GM23248 (cell line): ENCODE data around the gene MDGA2. TPM values are rescaled to one million over a fixed set of nuclear protein-coding genes. Genes with fewer than 3 reads are reported as not detected.

Experiments used
- DNase-seq: peaks from one replicate; pipeline ENCODE4 v3.0.0-alpha.2; 2015
- H2AFZ ChIP-seq: fragments of 200-600 bp; sonication (generic); 2 replicates; pipeline ENCODE4 v1.6.1; 2016; ENCODE audit warnings: antibody characterized with exemption
- H3F3A ChIP-seq: fragments of 200-600 bp; sonication (generic); 2 replicates; pipeline ENCODE4 v1.6.1; 2016; ENCODE audit warnings: mild to moderate bottlenecking, antibody characterized with exemption, mixed run types; ENCODE audit not compliant: insufficient read depth
- H3K27ac ChIP-seq: fragments of 200-600 bp; sonication (generic); 2 replicates; pipeline ENCODE4 v1.5.1; 2016; ENCODE audit warnings: mild to moderate bottlenecking
- H3K27me3 ChIP-seq: fragments of 200-600 bp; sonication (generic); replicated peaks from 2 replicates; pipeline ENCODE4 v1.6.1; 2016; ENCODE audit warnings: mild to moderate bottlenecking; ENCODE audit not compliant: insufficient read depth
- H3K36me3 ChIP-seq: fragments of 200-600 bp; sonication (generic); 2 replicates; pipeline ENCODE4 v1.6.1; 2016; ENCODE audit warnings: low read depth, mild to moderate bottlenecking
- H3K4me1 ChIP-seq: fragments of 200-600 bp; sonication (generic); 2 replicates; pipeline ENCODE4 v1.6.1; 2016; ENCODE audit warnings: mild to moderate bottlenecking; ENCODE audit not compliant: insufficient read depth
- H3K4me2 ChIP-seq: fragments of 200-600 bp; sonication (generic); one replicate; pipeline ENCODE4 v1.6.1; 2016; ENCODE audit warnings: mild to moderate bottlenecking; ENCODE audit not compliant: unreplicated experiment
- H3K4me3 ChIP-seq: fragments of 200-600 bp; sonication (generic); 2 replicates; pipeline ENCODE4 v1.5.1; 2016; ENCODE audit warnings: mild to moderate bottlenecking
- H3K79me2 ChIP-seq: fragments of 200-600 bp; sonication (generic); 2 replicates; pipeline ENCODE4 v1.6.1; 2016; ENCODE audit warnings: mild to moderate bottlenecking; ENCODE audit not compliant: insufficient read depth
- H3K9ac ChIP-seq: fragments of 200-600 bp; sonication (generic); 2 replicates; pipeline ENCODE4 v1.6.1; 2016; ENCODE audit warnings: mild to moderate bottlenecking
- H3K9me2 ChIP-seq: fragments of 200-600 bp; sonication (generic); 2 replicates; pipeline ENCODE4 v1.6.1; 2016; ENCODE audit warnings: mixed run types, mild to moderate bottlenecking, moderate library complexity; ENCODE audit not compliant: insufficient read depth
- H3K9me3 ChIP-seq: fragments of 200-600 bp; sonication (generic); one replicate; pipeline ENCODE4 v1.6.1; 2017; ENCODE audit warnings: low read depth
- H4K20me1 ChIP-seq: fragments of 200-600 bp; sonication (generic); 2 replicates; pipeline ENCODE4 v1.6.0; 2016; ENCODE audit not compliant: insufficient read depth
- EZH2 ChIP-seq: fragments of 200-600 bp; sonication (generic); IDR thresholded peaks from 2 replicates; pipeline ENCODE4 v1.6.1; 2018; ENCODE audit warnings: antibody characterized with exemption, mild to moderate bottlenecking; ENCODE audit not compliant: insufficient read depth, poor library complexity, severe bottlenecking
- EZH2phosphoT487 ChIP-seq: fragments of 200-600 bp; sonication (generic); IDR thresholded peaks from 2 replicates; pipeline ENCODE4 v1.6.1; 2018; ENCODE audit warnings: antibody characterized with exemption, moderate library complexity, mild to moderate bottlenecking, low read depth; ENCODE audit not compliant: insufficient read depth
- WGBS, 2 experiments: methylation state at CpG; one replicate each; pipeline ENCODE4 v1.1.6; 2015 to 2017; ENCODE audit warnings: low lambda C conversion rate in 2 of 2, low coverage in 1 of 2; ENCODE audit errors: missing lambda C conversion rate in 2 of 2; 5-methylcytosine and 5-hydroxymethylcytosine counted together
- in situ Hi-C: fragments of 300-500 bp; cut with MboI; formaldehyde crosslinking; loops from 2 replicates; pipeline ENCODE4 v1.15.0; 2020
- polyA plus RNA-seq: library from polyadenylated mRNA; unstranded; fragments of >200 nt; fragmentation: Nextera tagmentation; extraction: Ambion mirVana; gene quantifications from 2 replicates; pipeline ENCODE4 v1.2.1, GENCODE V29; 2016
- total RNA-seq: library from RNA; depleted of rRNA; stranded (reverse); fragments of >200 nt; shearing (Covaris generic); gene quantifications from 2 replicates; pipeline ENCODE4 v1.2.3, GENCODE V29; 2014

Gene MDGA2
- total and polyA plus RNA-seq, 2 experiments from 2014 or later, result not detected

DNA sequence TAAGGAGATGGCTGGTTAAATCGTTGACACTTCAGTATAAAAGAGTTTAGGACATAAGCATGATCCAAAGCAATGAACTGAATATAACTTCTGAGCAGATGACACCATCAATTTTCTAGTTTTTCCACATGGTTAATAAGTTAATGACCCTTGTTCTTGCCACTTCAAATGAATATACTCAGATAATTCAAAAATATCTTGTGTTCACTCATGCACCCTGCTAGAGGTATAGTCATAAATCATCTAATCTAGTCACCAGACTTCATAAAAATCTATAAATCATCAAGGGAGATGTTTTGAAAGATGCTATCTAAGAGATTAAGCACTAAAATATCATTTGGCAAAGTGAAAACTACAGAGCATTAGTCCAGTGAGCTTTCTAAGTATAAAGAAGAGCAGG is 131.9 kb downstream of the MDGA2 start:
- peaks cover 4% of the 10 kb centered on the region for H3K9me3 ChIP-seq
- H2AFZ ChIP-seq, result no peak overlapping the region
- no peaks in the 10 kb centered on the region for H3K36me3 ChIP-seq
- in situ Hi-C loops, result no loop called here
- DNase-seq, result no peak
- H3K79me2 ChIP-seq, result no peaks in the 10 kb centered on the region
- no peaks in the 10 kb centered on the region for H3F3A ChIP-seq
- H3K4me2 ChIP-seq, result no peak overlapping the region
- H3K4me1 ChIP-seq, result no peaks in the 10 kb centered on the region
- TF ChIP-seq EZH2phosphoT487 (no peak), EZH2 (no peak)
- no peaks in the 10 kb centered on the region for H3K9me2 ChIP-seq
- no peaks in the 10 kb centered on the region for H4K20me1 ChIP-seq
- no peak overlapping the region for H3K4me3 ChIP-seq
- WGBS, 2 experiments, result 7 to 22% methylated on average over 1 of the region's 1 CpG
- H3K27ac ChIP-seq, result no peak overlapping the region
- no peaks in the 10 kb centered on the region for H3K27me3 ChIP-seq
- H3K9ac ChIP-seq, result no peak overlapping the region

GRCh38 chr14:47541662-47542061 is 133.7 kb downstream of the MDGA2 start:
- no peaks in the 10 kb centered on the region for H3F3A ChIP-seq
- DNase-seq, result no peak
- no peaks in the 10 kb centered on the region for H3K27me3 ChIP-seq
- TF ChIP-seq EZH2phosphoT487, result no peak
- no peak for TF ChIP-seq EZH2
- in situ Hi-C loops, result no loop called here
- H3K9me3 ChIP-seq, result peaks cover 4% of the 10 kb centered on the region
- no peaks in the 10 kb centered on the region for H3K79me2 ChIP-seq
- H4K20me1 ChIP-seq, result no peaks in the 10 kb centered on the region
- no peaks in the 10 kb centered on the region for H3K36me3 ChIP-seq
- no peak overlapping the region for H3K9ac ChIP-seq
- H3K4me3 ChIP-seq, result no peak overlapping the region
- H3K9me2 ChIP-seq, result no peaks in the 10 kb centered on the region
- no peak overlapping the region for H3K27ac ChIP-seq
- WGBS, 2 experiments, result 22 to 30% methylated on average over 4 of the region's 4 CpGs
- no peak overlapping the region for H2AFZ ChIP-seq
- no peak overlapping the region for H3K4me2 ChIP-seq
- no peaks in the 10 kb centered on the region for H3K4me1 ChIP-seq

- Histone ChIP-seq H3K27me3 (no peaks in the 10 kb centered on the region), H3K9me2 (no peaks in the 10 kb centered on the region), H3K9me3 (no peaks in the 10 kb centered on the region), H3K36me3 (no peaks in the 10 kb centered on the region), H3K9ac (no peak overlapping the region), H3K79me2 (no peaks in the 10 kb centered on the region), H3K4me3 (no peak overlapping the region), H3K4me2 (no peak overlapping the region), H3K4me1 (no peaks in the 10 kb centered on the region), H3K27ac (no peak overlapping the region), H3F3A (no peaks in the 10 kb centered on the region), H4K20me1 (no peaks in the 10 kb centered on the region), H2AFZ (no peak overlapping the region)
- in situ Hi-C loops, result no loop called here
- WGBS, 2 experiments, result 6% methylated on average over 3 of the region's 3 CpGs
- DNase-seq, result no peak
- TF ChIP-seq EZH2, result no peak
- no peak for TF ChIP-seq EZH2phosphoT487
Observed at GRCh38 chr14:47539031-47539461, 136.4 kb downstream of the MDGA2 start.

DNA sequence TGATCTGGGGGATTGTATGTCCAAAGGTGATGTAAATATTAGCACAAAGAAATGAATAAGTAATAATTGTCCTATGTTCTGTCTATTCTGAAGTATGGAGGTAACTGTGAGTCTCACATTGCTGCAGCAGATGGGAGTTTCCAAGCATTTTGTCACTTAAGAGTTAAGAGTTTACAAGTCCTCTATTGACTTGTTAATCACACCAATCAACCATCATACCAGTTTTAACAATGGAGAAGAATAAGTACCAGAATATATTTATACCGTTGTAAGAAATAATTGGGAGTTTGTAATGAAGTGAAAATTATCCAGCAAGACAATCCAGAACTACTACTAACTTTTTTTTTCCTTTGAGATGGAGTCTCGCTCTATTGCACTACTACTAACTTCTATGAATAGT is 139.1 kb downstream of the MDGA2 start:
- Histone ChIP-seq H4K20me1 (no peaks in the 10 kb centered on the region), H3K79me2 (no peaks in the 10 kb centered on the region), H3K9ac (no peak overlapping the region), H3K27me3 (no peaks in the 10 kb centered on the region), H2AFZ (no peak overlapping the region), H3K4me2 (no peak overlapping the region), H3K4me1 (no peaks in the 10 kb centered on the region), H3K4me3 (no peak overlapping the region), H3F3A (no peaks in the 10 kb centered on the region), H3K27ac (no peak overlapping the region), H3K9me3 (no peaks in the 10 kb centered on the region), H3K9me2 (no peaks in the 10 kb centered on the region), H3K36me3 (no peaks in the 10 kb centered on the region)
- DNase-seq, result no peak
- in situ Hi-C loops, result no loop called here
- WGBS, 2 experiments, result 5 to 7% methylated on average over 2 of the region's 2 CpGs
- TF ChIP-seq EZH2, result no peak
- TF ChIP-seq EZH2phosphoT487, result no peak
